H1 (cell line): ENCODE data around the gene PRKCH. TPM values are rescaled to one million over a fixed set of nuclear protein-coding genes. Genes with fewer than 3 reads are reported as not detected.

Experiments
- ASH2L ChIP-seq: fragments of 200-600, 300-600 bp; sonication (generic); IDR thresholded peaks from one replicate; pipeline ENCODE4 v1.7.1; 2017; ENCODE audit warnings: low read length
- BRCA1 ChIP-seq: IDR thresholded peaks from 2 replicates; pipeline ENCODE4 v1.6.1; 2012; ENCODE audit warnings: low read depth, low read length, improper control_type of control experiment
- CBX8 ChIP-seq: fragments of 300-800, 300-1000 bp; sonication (generic); IDR thresholded peaks from 2 replicates; pipeline ENCODE4 v1.7.1; 2016; ENCODE audit warnings: low read depth, low read length, borderline replicate concordance
- CTCF ChIP-seq, 3 experiments: IDR thresholded peaks; 1 replicate in 2 of 3; 2 replicates in 1 of 3; pipeline versions ENCODE4 v1.5.1 to v1.6.1; 2011; ENCODE audit warnings: low read length in 3 of 3, mild to moderate bottlenecking in 3 of 3, inconsistent platforms in 2 of 3, low read depth in 1 of 3, moderate library complexity in 1 of 3; ENCODE audit not compliant: insufficient read depth in 1 of 3; ENCODE audit errors: control extremely low read depth in 1 of 3
- EGR1 ChIP-seq: IDR thresholded peaks from 2 replicates; pipeline ENCODE4 v1.6.1; 2011; ENCODE audit warnings: low read depth, low read length, borderline replicate concordance
- NANOG ChIP-seq: IDR thresholded peaks from 2 replicates; pipeline ENCODE4 v1.6.1; 2011; ENCODE audit warnings: low read length, low read depth, mild to moderate bottlenecking, inconsistent platforms; ENCODE audit not compliant: insufficient read depth, poor library complexity, severe bottlenecking
- PHF8 ChIP-seq: fragments of 200-600 bp; sonication (generic); conservative IDR thresholded peaks from 2 replicates; pipeline ENCODE4 v1.7.1; 2012; ENCODE audit warnings: low read depth, mild to moderate bottlenecking, inconsistent platforms, low read length, moderate library complexity
- RXRA ChIP-seq: IDR thresholded peaks from 2 replicates; pipeline ENCODE4 v1.6.1; 2011; ENCODE audit warnings: low read depth, mild to moderate bottlenecking, low read length, moderate library complexity; ENCODE audit not compliant: insufficient read depth
- SAP30 ChIP-seq: fragments of 300-600 bp; sonication (generic); IDR thresholded peaks from 2 replicates; pipeline ENCODE4 v1.7.1; 2012; ENCODE audit warnings: low read length, moderate library complexity, mild to moderate bottlenecking, inconsistent platforms; ENCODE audit not compliant: insufficient read depth, insufficient replicate concordance
- SIX5 ChIP-seq: IDR thresholded peaks from 2 replicates; pipeline ENCODE4 v1.6.1; 2011; ENCODE audit warnings: mild to moderate bottlenecking, low read depth, low read length
- SP4 ChIP-seq: IDR thresholded peaks from 2 replicates; pipeline ENCODE4 v1.6.1; 2012; ENCODE audit warnings: low read length, inconsistent platforms
- TAF1 ChIP-seq: IDR thresholded peaks from 2 replicates; pipeline ENCODE4 v1.6.1; 2011; ENCODE audit warnings: mild to moderate bottlenecking, low read depth, low read length
- TAF7 ChIP-seq: optimal IDR thresholded peaks from 2 replicates; pipeline ENCODE3; 2011; ENCODE audit warnings: low read depth, mild to moderate bottlenecking, inconsistent platforms, low read length, moderate library complexity, borderline replicate concordance
- polyA plus RNA-seq, 7 experiments: library from polyadenylated mRNA; depleted of rRNA in 3 of 7; stranded (reverse) in 5 of 7; unstranded in 2 of 7; fragments of >200 nt in 5 of 7; fragments of 200-250 nt in 2 of 7; gene quantifications; 1 replicate in 5 of 7; 2 replicates in 1 of 7; 4 replicates in 1 of 7; pipeline versions ENCODE4 v1.2.1 to v1.2.3, GENCODE V29; 2011 to 2013; ENCODE audit warnings: missing spikeins in 2 of 7, mixed read lengths in 2 of 7
- total RNA-seq: library from RNA; stranded (reverse); fragmentation: NEBNext Ultra II Directional; extraction: Animal tissue kit (Norgen Biotek cat#: 25700); gene quantifications from 2 replicates; pipeline ENCODE4 v1.2.1, GENCODE V29; 2021

Gene PRKCH
- total and polyA plus RNA-seq, 2 of the 8 experiments (the other 6 are each of a cell fraction or from before 2014, with no cell fraction given), result 6.4 to 7.0 TPM

GRCh38 chr14:61321385-61322010 is at the start of gene PRKCH (continued):
- no peak for TF ChIP-seq SIX5
- no peak for TF ChIP-seq EGR1
- TF ChIP-seq NANOG, result no peak
- no peak for TF ChIP-seq SP4
- TF ChIP-seq RXRA, result no peak
- TF ChIP-seq CBX8, result no peak
- peak; percentile 66 for TF ChIP-seq ASH2L
- TF ChIP-seq TAF7, result peak; percentile 53
- peak in 1 of 3 experiments; percentile 8; a peak in 1 of 4 replicates for TF ChIP-seq CTCF (IDR thresholded peaks at IDR 0.05; ENCODE audit: control extremely low read depth in 1 of 3, insufficient read depth in 1 of 3, low read depth in 1 of 3, low read length in 3 of 3)
- no peak for TF ChIP-seq SAP30
- no peak for TF ChIP-seq PHF8
- no peak for TF ChIP-seq BRCA1
- TF ChIP-seq TAF1, result peak; percentile 37; the same call in 1 of the 2 replicates
